Panc1 (cell line): Measurements from ENCODE around the gene INPP5A. TPM values are rescaled to one million over a fixed set of nuclear protein-coding genes. Genes with fewer than 3 reads are reported as not detected.
A peak's percentile ranks its signal among the peaks of the same experiment; 100 is the strongest.

Experiments used
- ATAC-seq: fragments of 200-7000 bp; cut with Tn5 transposase; 2 replicates; pipeline ENCODE4 v1.9.1; 2020; ENCODE audit warnings: mild to moderate bottlenecking, moderate library complexity
- BruUV-seq: library from RNA; stranded (reverse); fragments of 400-500 nt; replicated peaks from 2 replicates; lab custom pipeline; 2021; lab: Mats Ljungman, UMichigan
- CTCF ChIA-PET: fragments of 300-600 bp; sonication (Branson Sonifier 250); formaldehyde crosslinking; loops from one replicate; lab custom pipeline; 2022; ENCODE audit warnings: antibody characterized with exemption; lab: Charles Lee
- POLR2A ChIA-PET: fragments of 300-600 bp; sonication (Branson Sonifier 250); formaldehyde crosslinking; loops from one replicate; lab custom pipeline; 2022; ENCODE audit warnings: antibody characterized with exemption; lab: Charles Lee
- DNase-seq: peaks from one replicate; pipeline ENCODE4 v3.0.0-alpha.2; 2010; ENCODE audit warnings: low read depth, low spot score
- H3K27ac ChIP-seq: 2 replicates; pipeline ENCODE4 v1.5.1; 2011; ENCODE audit warnings: mild to moderate bottlenecking, low read length, inconsistent platforms
- H3K27me3 ChIP-seq: fragments of 200-500 bp; sonication (Bioruptor generic); 2 replicates; pipeline ENCODE4 v1.6.0; 2014; ENCODE audit warnings: low read length, inconsistent platforms; ENCODE audit not compliant: control insufficient read depth, insufficient read depth
- H3K36me3 ChIP-seq: fragments of 200-500 bp; sonication (Bioruptor generic); 2 replicates; pipeline ENCODE4 v1.5.1; 2014; ENCODE audit warnings: inconsistent platforms, mild to moderate bottlenecking, low read length, moderate library complexity; ENCODE audit not compliant: control insufficient read depth, insufficient read depth
- H3K4me1 ChIP-seq: 2 replicates; pipeline ENCODE4 v1.5.1; 2011; ENCODE audit warnings: inconsistent platforms, mild to moderate bottlenecking, low read length, moderate library complexity; ENCODE audit not compliant: control insufficient read depth, insufficient read depth
- H3K4me3 ChIP-seq, 2 experiments: 2 replicates each; pipeline ENCODE4 v1.5.1; 2011 to 2012; ENCODE audit warnings: low read depth in 2 of 2, low read length in 2 of 2, mild to moderate bottlenecking in 2 of 2, inconsistent platforms in 1 of 2, moderate library complexity in 1 of 2
- H3K9me3 ChIP-seq: fragments of 200-500 bp; sonication (Bioruptor generic); 2 replicates; pipeline ENCODE4 v1.5.1; 2014; ENCODE audit warnings: low read depth, mild to moderate bottlenecking, inconsistent platforms, low read length, moderate library complexity; ENCODE audit not compliant: control insufficient read depth, insufficient read depth
- CTCF ChIP-seq: fragments of 450-650 bp; IDR thresholded peaks from 2 replicates; pipeline ENCODE4 v1.5.1; 2017; ENCODE audit warnings: mild to moderate bottlenecking
- POLR2AphosphoS5 ChIP-seq: IDR thresholded peaks from 2 replicates; pipeline ENCODE4 v1.6.1; 2012; ENCODE audit warnings: mild to moderate bottlenecking, low read depth, low read length, moderate library complexity
- REST ChIP-seq, 2 experiments: IDR thresholded peaks; 2 replicates each; pipeline ENCODE4 v1.6.1; 2011 to 2012; ENCODE audit warnings: low read depth in 2 of 2, control low read depth in 1 of 2, low read length in 1 of 2, mild to moderate bottlenecking in 1 of 2, moderate library complexity in 1 of 2; ENCODE audit not compliant: insufficient read depth in 1 of 2
- SIN3A ChIP-seq: IDR thresholded peaks from 2 replicates; pipeline ENCODE4 v1.6.1; 2012; ENCODE audit warnings: low read depth, mild to moderate bottlenecking, low read length, moderate library complexity, borderline replicate concordance; ENCODE audit not compliant: insufficient read depth
- TCF7L2 ChIP-seq: IDR thresholded peaks from 2 replicates; pipeline ENCODE4 v1.6.1; 2011; ENCODE audit warnings: mild to moderate bottlenecking, low read depth, low read length, inconsistent platforms
- in situ Hi-C: cut with HindIII; loops from 2 replicates; pipeline ENCODE4 v1.10.0; 2016; ENCODE audit warnings: low sequenced_read_pairs, low pct_unique_long_range_greater_than_20kb
- intact Hi-C: fragments of 100-400 bp; cut with micrococcal nuclease; formaldehyde crosslinking; loops from one replicate; pipeline ENCODE4 v1.10.0; 2022; ENCODE audit not compliant: unreplicated experiment
- total RNA-seq: library from RNA; stranded (reverse); gene quantifications from one replicate; pipeline ENCODE4 v1.2.1, GENCODE V29; 2021; ENCODE audit not compliant: unreplicated experiment

INPP5A gene
- total RNA-seq, 1 experiment from 2014 or later = 60.0 TPM

- ATAC-seq = peak; percentile 54; the same call in 1 of the 2 replicates
- no peak for DNase-seq
- POLR2A ChIA-PET = no interaction called here
- CTCF ChIA-PET = no interaction called here
- Histone ChIP-seq H3K9me3 (no peaks in the 10 kb centered on the region), H3K4me1 (peaks cover 30% of the 10 kb centered on the region), H3K27ac (no peak overlapping the region), H3K36me3 (no peaks in the 10 kb centered on the region), H3K27me3 (no peaks in the 10 kb centered on the region), H3K4me3 (no peak overlapping the region)
- intact Hi-C loops (no loop called here), in situ Hi-C loops (no loop called here)
- no TSS peak for BruUV-seq
- TF ChIP-seq CTCF (no peak), SIN3A (no peak), POLR2AphosphoS5 (no peak), TCF7L2 (no peak), REST (IDR thresholded peaks at IDR 0.05; ENCODE audit: insufficient read depth in 1 of 2, low read depth in 2 of 2, low read length in 1 of 2) (no peak)
Measured at GRCh38 chr10:132564690-132565089, 27.1 kb downstream of the INPP5A start.

- Histone ChIP-seq H3K9me3 (no peaks in the 10 kb centered on the region), H3K27me3 (no peaks in the 10 kb centered on the region), H3K36me3 (no peaks in the 10 kb centered on the region), H3K4me3 (no peak overlapping the region), H3K4me1 (peaks cover 36% of the 10 kb centered on the region), H3K27ac (no peak overlapping the region)
- no TSS peak for BruUV-seq
- TF ChIP-seq CTCF = no peak
- in situ Hi-C loops (no loop called here), intact Hi-C loops (no loop called here)
- CTCF ChIA-PET = no interaction called here
- DNase-seq (no peak), ATAC-seq (no peak)
- POLR2A ChIA-PET = no interaction called here
Measured at GRCh38 chr10:132565516-132566209, 28.1 kb downstream of the INPP5A start.
